ENCODE results near the gene USF2. TPM values are rescaled to one million over a fixed set of nuclear protein-coding genes. Genes with fewer than 3 reads are reported as not detected.

Gene USF2
- polyA plus RNA-seq, 1 of the 3 experiments (the other 2 are of a cell fraction): 102 TPM

DNA sequence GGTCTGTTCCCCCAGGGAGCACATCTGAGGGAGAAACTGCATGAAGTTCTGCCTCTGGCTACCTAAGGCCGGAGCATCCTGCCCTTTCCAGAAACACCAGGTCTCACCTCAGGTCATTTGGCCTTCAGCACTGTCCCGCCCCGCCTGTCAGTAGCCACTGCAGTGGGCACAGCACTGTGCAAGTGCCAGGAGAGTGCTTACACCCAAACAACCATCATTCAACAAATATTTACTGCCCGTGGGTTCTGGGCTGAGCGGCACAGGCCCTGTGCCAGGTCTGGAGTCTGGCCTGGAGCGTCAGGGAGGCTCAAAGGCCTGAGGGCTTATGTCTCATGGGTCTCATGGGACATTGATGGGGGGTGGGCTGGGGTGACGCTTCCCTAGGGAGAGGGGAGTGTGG, 2.8 kb downstream of the USF2 start:
- no peak overlapping the region for H3K27ac ChIP-seq (ENCODE audit: low read depth in 2 of 2, low read length in 1 of 2)
- no peak for DNase-seq
- peaks cover 18% of the 10 kb centered on the region for H3K79me2 ChIP-seq (ENCODE audit: insufficient read depth)
- WGBS (ENCODE audit: low lambda C conversion rate): 98% methylated on average over 7 of the region's 7 CpGs
- H3K9me2 ChIP-seq: no peaks in the 10 kb centered on the region
- no peak overlapping the region for H3K4me3 ChIP-seq (ENCODE audit: low read depth in 2 of 2, low read length in 1 of 2)
- H3K36me3 ChIP-seq (replicated peaks in 1 of 2; ENCODE audit: control insufficient read depth in 1 of 2, insufficient read depth in 2 of 2, low read length in 1 of 2): peaks cover 28 to 34% of the 10 kb centered on the region in 2 experiments
- H2AFZ ChIP-seq (ENCODE audit: low read depth): no peak overlapping the region
- no peaks in the 10 kb centered on the region for H3K27me3 ChIP-seq (ENCODE audit: insufficient read depth)
- ChIA-PET POLR2A (no interaction called here), CTCF (interaction anchor here (0.9 kb wide), 1 partner anchor 17 kb away, joined by 3 read pairs; no protein-coding TSS in a partner anchor)
- H3F3A ChIP-seq (replicated peaks; ENCODE audit: insufficient read depth): no peaks in the 10 kb centered on the region
- TF ChIP-seq EZH2phosphoT487 (IDR thresholded peaks at IDR 0.05; ENCODE audit: borderline replicate concordance, low read depth) (no peak), RAD21 (IDR thresholded peaks at IDR 0.05; ENCODE audit: low read length) (no peak)
- TF ChIP-seq, protein P1, sequence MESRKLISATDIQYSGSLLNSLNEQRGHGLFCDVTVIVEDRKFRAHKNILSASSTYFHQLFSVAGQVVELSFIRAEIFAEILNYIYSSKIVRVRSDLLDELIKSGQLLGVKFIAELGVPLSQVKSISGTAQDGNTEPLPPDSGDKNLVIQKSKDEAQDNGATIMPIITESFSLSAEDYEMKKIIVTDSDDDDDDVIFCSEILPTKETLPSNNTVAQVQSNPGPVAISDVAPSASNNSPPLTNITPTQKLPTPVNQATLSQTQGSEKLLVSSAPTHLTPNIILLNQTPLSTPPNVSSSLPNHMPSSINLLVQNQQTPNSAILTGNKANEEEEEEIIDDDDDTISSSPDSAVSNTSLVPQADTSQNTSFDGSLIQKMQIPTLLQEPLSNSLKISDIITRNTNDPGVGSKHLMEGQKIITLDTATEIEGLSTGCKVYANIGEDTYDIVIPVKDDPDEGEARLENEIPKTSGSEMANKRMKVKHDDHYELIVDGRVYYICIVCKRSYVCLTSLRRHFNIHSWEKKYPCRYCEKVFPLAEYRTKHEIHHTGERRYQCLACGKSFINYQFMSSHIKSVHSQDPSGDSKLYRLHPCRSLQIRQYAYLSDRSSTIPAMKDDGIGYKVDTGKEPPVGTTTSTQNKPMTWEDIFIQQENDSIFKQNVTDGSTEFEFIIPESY (IDR thresholded peaks at IDR 0.05; ENCODE audit: borderline replicate concordance, low read depth): no peak
- H4K20me1 ChIP-seq (ENCODE audit: insufficient read depth): no peaks in the 10 kb centered on the region
- H3K4me2 ChIP-seq: no peak overlapping the region
- H3K9ac ChIP-seq: no peak overlapping the region
- no peaks in the 10 kb centered on the region for H3K9me3 ChIP-seq
- peaks cover 4 to 12% of the 10 kb centered on the region in 2 experiments; a peak in 1 of 4 replicates for H3K4me1 ChIP-seq (ENCODE audit: control insufficient read depth in 1 of 2, insufficient read depth in 2 of 2, low read depth in 1 of 2, low read length in 1 of 2)

- ChIA-PET CTCF (interaction anchor here (1.0 to 1.3 kb wide), 2 partner anchors 10 to 119 kb away, joined by 3 read pairs; partner anchors contain the start of gene HAMP), POLR2A (no interaction called here)
- TF ChIP-seq TEAD4 (IDR thresholded peaks at IDR 0.05; ENCODE audit: borderline replicate concordance, insufficient read depth): no peak
- TF ChIP-seq NRF1 (IDR thresholded peaks at IDR 0.05; ENCODE audit: low read depth, low read length): no peak
- TF ChIP-seq MXI1 (IDR thresholded peaks at IDR 0.05; ENCODE audit: low read depth, low read length): no peak
- TF ChIP-seq NFIC (IDR thresholded peaks at IDR 0.05; ENCODE audit: borderline replicate concordance): no peak
- TF ChIP-seq, protein P2, sequence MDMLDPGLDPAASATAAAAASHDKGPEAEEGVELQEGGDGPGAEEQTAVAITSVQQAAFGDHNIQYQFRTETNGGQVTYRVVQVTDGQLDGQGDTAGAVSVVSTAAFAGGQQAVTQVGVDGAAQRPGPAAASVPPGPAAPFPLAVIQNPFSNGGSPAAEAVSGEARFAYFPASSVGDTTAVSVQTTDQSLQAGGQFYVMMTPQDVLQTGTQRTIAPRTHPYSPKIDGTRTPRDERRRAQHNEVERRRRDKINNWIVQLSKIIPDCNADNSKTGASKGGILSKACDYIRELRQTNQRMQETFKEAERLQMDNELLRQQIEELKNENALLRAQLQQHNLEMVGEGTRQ (IDR thresholded peaks at IDR 0.05; ENCODE audit: borderline replicate concordance, low read depth, low read length): no peak
- TF ChIP-seq, protein P1 (IDR thresholded peaks at IDR 0.05; ENCODE audit: borderline replicate concordance, low read depth): no peak
- TF ChIP-seq RFX5 (IDR thresholded peaks at IDR 0.05; ENCODE audit: low read length): no peak
- TF ChIP-seq GATA2 (CRISPR knock-in tag; IDR thresholded peaks at IDR 0.05): no peak
- TF ChIP-seq ELF1 (IDR thresholded peaks at IDR 0.05): no peak
- no peak for TF ChIP-seq SMC3 (IDR thresholded peaks at IDR 0.05; ENCODE audit: low read depth, low read length)
- no peak for TF ChIP-seq PBX3 (IDR thresholded peaks at IDR 0.05)
- Histone ChIP-seq H3K4me3 (ENCODE audit: low read depth in 2 of 2, low read length in 1 of 2) (no peak overlapping the region), H3K9me2 (no peaks in the 10 kb centered on the region), H2AFZ (ENCODE audit: low read depth) (no peak overlapping the region), H3K9me3 (no peaks in the 10 kb centered on the region), H3K27ac (ENCODE audit: low read depth in 2 of 2, low read length in 1 of 2) (no peak overlapping the region), H3F3A (replicated peaks; ENCODE audit: insufficient read depth) (no peaks in the 10 kb centered on the region), H3K79me2 (ENCODE audit: insufficient read depth) (peaks cover 12% of the 10 kb centered on the region), H3K27me3 (ENCODE audit: insufficient read depth) (no peaks in the 10 kb centered on the region), H3K9ac (no peak overlapping the region), H3K4me1 (ENCODE audit: control insufficient read depth in 1 of 2, insufficient read depth in 2 of 2, low read depth in 1 of 2, low read length in 1 of 2) (peaks cover 4 to 7% of the 10 kb centered on the region in 2 experiments; a peak in 1 of 4 replicates), H3K36me3 (replicated peaks in 1 of 2; ENCODE audit: control insufficient read depth in 1 of 2, insufficient read depth in 2 of 2, low read length in 1 of 2) (peaks cover 28 to 36% of the 10 kb centered on the region in 2 experiments), H3K4me2 (no peak overlapping the region), H4K20me1 (ENCODE audit: insufficient read depth) (no peaks in the 10 kb centered on the region)
- 96% methylated on average over 16 of the region's 16 CpGs for WGBS (ENCODE audit: low lambda C conversion rate)
- no peak for DNase-seq
These were observed 3.5 kb downstream of the USF2 start for GRCh38 chr19:35272122-35272719.
